H9 (cell line): ENCODE measurements around the gene MAP3K9. TPM values are rescaled to one million over a fixed set of nuclear protein-coding genes. Genes with fewer than 3 reads are reported as not detected.

Source experiments
- DNase-seq: peaks from one replicate; pipeline ENCODE4 v3.0.0-alpha.2; 2017
- H2AFZ ChIP-seq: one replicate; pipeline ENCODE4 v1.6.1; 2013; ENCODE audit warnings: mild to moderate bottlenecking, low read length, control low read depth, moderate library complexity
- H2AK5ac ChIP-seq: 2 replicates; pipeline ENCODE4 v1.6.1; 2013; ENCODE audit warnings: low read length, control low read depth, mixed read lengths; ENCODE audit not compliant: insufficient read length
- H2BK120ac ChIP-seq: one replicate; pipeline ENCODE4 v1.6.1; 2013; ENCODE audit warnings: low read depth, mild to moderate bottlenecking, low read length, control low read depth, inconsistent platforms; ENCODE audit not compliant: poor library complexity, severe bottlenecking
- H2BK12ac ChIP-seq: 2 replicates; pipeline ENCODE4 v1.6.1; 2013; ENCODE audit warnings: low read length, control low read depth, mixed read lengths, low read depth; ENCODE audit not compliant: insufficient read length
- H2BK15ac ChIP-seq: 2 replicates; pipeline ENCODE4 v1.6.1; 2013; ENCODE audit warnings: low read depth, low read length, control low read depth
- H2BK20ac ChIP-seq: one replicate; pipeline ENCODE4 v1.6.1; 2013; ENCODE audit warnings: low read depth, mild to moderate bottlenecking, low read length, control low read depth, inconsistent platforms; ENCODE audit not compliant: poor library complexity, severe bottlenecking
- H2BK5ac ChIP-seq: 2 replicates; pipeline ENCODE4 v1.6.1; 2013; ENCODE audit warnings: low read length, control low read depth, mixed read lengths; ENCODE audit not compliant: insufficient read length
- H3K14ac ChIP-seq: 2 replicates; pipeline ENCODE4 v1.6.1; 2013; ENCODE audit warnings: low read length, control low read depth; ENCODE audit not compliant: insufficient read depth
- H3K18ac ChIP-seq: 2 replicates; pipeline ENCODE4 v1.6.1; 2013; ENCODE audit warnings: low read depth, mild to moderate bottlenecking, mixed read lengths, low read length, control low read depth; ENCODE audit not compliant: insufficient read length
- H3K23ac ChIP-seq: 2 replicates; pipeline ENCODE4 v1.6.1; 2013; ENCODE audit warnings: low read length, control low read depth, mixed read lengths, low read depth; ENCODE audit not compliant: insufficient read length
- H3K23me2 ChIP-seq: 2 replicates; pipeline ENCODE4 v1.6.1; 2013; ENCODE audit warnings: low read depth, mild to moderate bottlenecking, mixed read lengths, low read length, control low read depth; ENCODE audit not compliant: insufficient read length, poor library complexity, severe bottlenecking
- H3K27ac ChIP-seq: 2 replicates; pipeline ENCODE4 v1.5.1; 2013; ENCODE audit warnings: low read length, control low read depth, mixed read lengths, low read depth; ENCODE audit not compliant: insufficient read length
- H3K27me3 ChIP-seq: 2 replicates; pipeline ENCODE4 v1.6.1; 2013; ENCODE audit warnings: low read length, control low read depth, inconsistent platforms; ENCODE audit not compliant: insufficient read depth
- H3K4ac ChIP-seq: 2 replicates; pipeline ENCODE4 v1.6.1; 2013; ENCODE audit warnings: low read depth, mild to moderate bottlenecking, control low read depth, inconsistent platforms, low read length, moderate library complexity
- H3K4me1 ChIP-seq: 2 replicates; pipeline ENCODE4 v1.6.1; 2013; ENCODE audit warnings: low read length, control low read depth, inconsistent platforms; ENCODE audit not compliant: insufficient read depth
- H3K4me2 ChIP-seq: 2 replicates; pipeline ENCODE4 v1.6.1; 2013; ENCODE audit warnings: low read length, control low read depth, mixed read lengths; ENCODE audit not compliant: insufficient read length, insufficient read depth
- H3K56ac ChIP-seq: 2 replicates; pipeline ENCODE4 v1.6.1; 2013; ENCODE audit warnings: low read depth, mild to moderate bottlenecking, mixed read lengths, low read length, control low read depth; ENCODE audit not compliant: insufficient read length
- H3K79me1 ChIP-seq: 2 replicates; pipeline ENCODE4 v1.6.1; 2013; ENCODE audit warnings: low read depth, mild to moderate bottlenecking, moderate library complexity, low read length, control low read depth, inconsistent platforms; ENCODE audit not compliant: insufficient read depth, poor library complexity, severe bottlenecking
- H3K79me2 ChIP-seq: 2 replicates; pipeline ENCODE4 v1.6.1; 2013; ENCODE audit warnings: low read length, control low read depth, inconsistent platforms; ENCODE audit not compliant: insufficient read depth
- H3K9ac ChIP-seq: 2 replicates; pipeline ENCODE4 v1.6.1; 2013; ENCODE audit warnings: low read length, control low read depth, mixed read lengths; ENCODE audit not compliant: insufficient read length; ENCODE audit errors: extremely low read depth
- H3K9me3 ChIP-seq: one replicate; pipeline ENCODE4 v1.6.1; 2013; ENCODE audit warnings: low read depth, low read length, inconsistent platforms; ENCODE audit not compliant: control insufficient read depth
- H3T11ph ChIP-seq: one replicate; pipeline ENCODE4 v1.6.1; 2013; ENCODE audit warnings: mild to moderate bottlenecking, low read length, control low read depth, inconsistent platforms
- H4K20me1 ChIP-seq: one replicate; pipeline ENCODE4 v1.6.1; 2013; ENCODE audit not compliant: control insufficient read depth, insufficient read length, insufficient read depth
- H4K5ac ChIP-seq: 2 replicates; pipeline ENCODE4 v1.6.1; 2013; ENCODE audit warnings: low read depth, mild to moderate bottlenecking, mixed read lengths, low read length, control low read depth; ENCODE audit not compliant: insufficient read length
- H4K8ac ChIP-seq: replicated peaks from 2 replicates; pipeline ENCODE4 v1.6.1; 2013; ENCODE audit warnings: low read length, control low read depth, mixed read lengths, low read depth; ENCODE audit not compliant: insufficient read length
- H4K91ac ChIP-seq: 2 replicates; pipeline ENCODE4 v1.6.1; 2013; ENCODE audit warnings: low read depth, mild to moderate bottlenecking, moderate library complexity, mixed read lengths, low read length, control low read depth; ENCODE audit not compliant: insufficient read length
- H3K27ac Mint-ChIP-seq, 3 experiments: 2 replicates in 2 of 3; 3 replicates in 1 of 3; pipeline ENCODE4 v1.8.0; 2020 to 2021; ENCODE audit warnings: mixed read lengths in 3 of 3, mild to moderate bottlenecking in 1 of 3, moderate library complexity in 1 of 3
- H3K27me3 Mint-ChIP-seq: 2 replicates; pipeline ENCODE4 v1.8.0; 2021; ENCODE audit warnings: low read depth, mild to moderate bottlenecking, moderate library complexity, mixed read lengths
- H3K36me3 Mint-ChIP-seq, 3 experiments: 2 replicates in 2 of 3; 3 replicates in 1 of 3; pipeline ENCODE4 v1.8.0; 2020 to 2021; ENCODE audit warnings: low read depth in 3 of 3, mixed read lengths in 3 of 3; ENCODE audit not compliant: insufficient read depth in 1 of 3
- H3K4me1 Mint-ChIP-seq, 2 experiments: 2 replicates each; pipeline ENCODE4 v1.8.0; 2020; ENCODE audit warnings: mixed read lengths in 2 of 2
- H3K4me3 Mint-ChIP-seq, 2 experiments: 2 replicates in 1 of 2; 3 replicates in 1 of 2; pipeline ENCODE4 v1.8.0; 2020 to 2021; ENCODE audit warnings: mild to moderate bottlenecking in 2 of 2, mixed read lengths in 2 of 2, moderate library complexity in 1 of 2
- H3K9me3 Mint-ChIP-seq, 2 experiments: 2 replicates in 1 of 2; 3 replicates in 1 of 2; pipeline ENCODE4 v1.8.0; 2020; ENCODE audit warnings: mild to moderate bottlenecking in 2 of 2, mixed read lengths in 2 of 2, moderate library complexity in 1 of 2
- WGBS: extraction: QIAGEN DNeasy Blood & Tissue Kit; methylation state at CpG from one replicate; pipeline ENCODE4 v1.1.7; 2013; ENCODE audit warnings: missing lambda C conversion rate, low lambda C conversion rate, mixed read lengths; ENCODE audit not compliant: insufficient read length; ENCODE audit errors: extremely low coverage; 5-methylcytosine and 5-hydroxymethylcytosine counted together
- total RNA-seq: library from RNA; stranded (reverse); gene quantifications from 2 replicates; pipeline ENCODE4 v1.2.1, GENCODE V29; 2021
- TF ChIP-seq, protein P1 (sequence below): fragments of 200-600 bp; sonication (generic); conservative IDR thresholded peaks from 3 replicates; pipeline ENCODE4 v1.8.0; 2021; ENCODE audit warnings: antibody characterized with exemption, mild to moderate bottlenecking

The MAP3K9 gene
- total RNA-seq, 1 experiment from 2014 or later, result 20.0 TPM

DNA sequence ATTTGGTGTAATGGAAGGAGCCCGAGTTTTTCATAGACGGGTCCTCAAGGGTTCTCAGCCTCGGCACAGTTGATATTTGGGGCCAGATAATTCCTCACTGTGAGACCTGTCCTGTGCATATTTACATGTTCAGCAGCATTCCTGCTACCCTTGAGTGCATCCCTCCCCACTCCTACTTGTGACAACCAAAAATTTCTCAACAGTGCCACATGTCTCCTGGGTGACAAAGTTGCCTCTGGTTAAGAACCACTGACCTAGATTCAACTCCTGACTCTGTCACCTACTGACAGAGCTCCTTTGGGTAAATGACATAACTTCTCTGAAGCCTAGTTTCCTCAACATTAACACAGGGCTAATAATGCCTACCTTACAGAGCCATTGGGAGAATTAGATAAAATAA lies 107.2 kb downstream of the MAP3K9 start:
- Histone ChIP-seq H3K4ac (no peak overlapping the region), H4K20me1 (no peaks in the 10 kb centered on the region), H2AFZ (no peak overlapping the region), H3K9me3 (no peaks in the 10 kb centered on the region), H2BK5ac (no peak overlapping the region), H3K9ac (no peak overlapping the region), H3K18ac (no peak overlapping the region), H3K27ac (no peak overlapping the region), H3K23ac (no peak overlapping the region), H3K14ac (no peak overlapping the region), H3K23me2 (no peaks in the 10 kb centered on the region), H3K79me1 (no peaks in the 10 kb centered on the region), H3K27me3 (no peaks in the 10 kb centered on the region), H3K4me1 (peaks cover 13% of the 10 kb centered on the region; the same call in 1 of the 2 replicates), H2BK12ac (no peak overlapping the region), H2BK20ac (no peak overlapping the region), H2BK120ac (no peak overlapping the region), H2BK15ac (no peak overlapping the region), H3K4me2 (no peak overlapping the region), H4K91ac (no peak overlapping the region), H3T11ph (no peak overlapping the region), H4K8ac (no peak overlapping the region), H4K5ac (no peak overlapping the region), H2AK5ac (no peak overlapping the region), H3K79me2 (no peaks in the 10 kb centered on the region), H3K56ac (no peak overlapping the region)
- H3K27me3 Mint-ChIP-seq, result peaks cover 3% of the 10 kb centered on the region; the same call in 1 of the 2 replicates
- WGBS, result no CpG with 5 or more reads among the region's 3 CpGs
- H3K36me3 Mint-ChIP-seq, result no peaks in the 10 kb centered on the region
- no peak overlapping the region for H3K4me3 Mint-ChIP-seq
- no peak overlapping the region for H3K27ac Mint-ChIP-seq
- peaks cover 30 to 32% of the 10 kb centered on the region in 2 experiments for H3K4me1 Mint-ChIP-seq
- DNase-seq, result no peak
- TF ChIP-seq, protein P1, sequence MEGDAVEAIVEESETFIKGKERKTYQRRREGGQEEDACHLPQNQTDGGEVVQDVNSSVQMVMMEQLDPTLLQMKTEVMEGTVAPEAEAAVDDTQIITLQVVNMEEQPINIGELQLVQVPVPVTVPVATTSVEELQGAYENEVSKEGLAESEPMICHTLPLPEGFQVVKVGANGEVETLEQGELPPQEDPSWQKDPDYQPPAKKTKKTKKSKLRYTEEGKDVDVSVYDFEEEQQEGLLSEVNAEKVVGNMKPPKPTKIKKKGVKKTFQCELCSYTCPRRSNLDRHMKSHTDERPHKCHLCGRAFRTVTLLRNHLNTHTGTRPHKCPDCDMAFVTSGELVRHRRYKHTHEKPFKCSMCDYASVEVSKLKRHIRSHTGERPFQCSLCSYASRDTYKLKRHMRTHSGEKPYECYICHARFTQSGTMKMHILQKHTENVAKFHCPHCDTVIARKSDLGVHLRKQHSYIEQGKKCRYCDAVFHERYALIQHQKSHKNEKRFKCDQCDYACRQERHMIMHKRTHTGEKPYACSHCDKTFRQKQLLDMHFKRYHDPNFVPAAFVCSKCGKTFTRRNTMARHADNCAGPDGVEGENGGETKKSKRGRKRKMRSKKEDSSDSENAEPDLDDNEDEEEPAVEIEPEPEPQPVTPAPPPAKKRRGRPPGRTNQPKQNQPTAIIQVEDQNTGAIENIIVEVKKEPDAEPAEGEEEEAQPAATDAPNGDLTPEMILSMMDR, result no peak
- H3K9me3 Mint-ChIP-seq, result no peaks in the 10 kb centered on the region
